ENCODE measurements around the gene SSU72.

- TF ChIP-seq CTCF (conservative IDR thresholded peaks at IDR 0.05 in 1 of 2, IDR thresholded peaks at IDR 0.05 in 1 of 2; ENCODE audit: low read depth in 1 of 2, low read length in 2 of 2) (no peak), EZH2 (IDR thresholded peaks at IDR 0.05; ENCODE audit: low read length, missing control alignments) (no peak)
These were observed 43.9 kb upstream of the SSU72 start for GRCh38 chr1:1618396-1619068.

Measured in fibroblast of lung (primary cell).